Mucosa of rectum (tissue), 2 donors: Measurements from ENCODE around the gene GREB1L.
"Not testable (repeated sequence)": the region's sequence is repeated elsewhere in the genome, so short reads cannot be mapped to it uniquely, and the experiment has no call there.

ENCODE experiments used
- H3K27ac ChIP-seq, 2 donors: one replicate each; pipeline ENCODE4 v1.7.0; 2013; ENCODE audit warnings: inconsistent platforms in 2 of 2, low read depth in 2 of 2, low read length in 2 of 2
- H3K27me3 ChIP-seq, 2 donors: one replicate each; pipeline ENCODE4 v1.7.0; 2013; ENCODE audit warnings: low read length in 2 of 2; ENCODE audit not compliant: control insufficient read depth in 2 of 2, insufficient read depth in 2 of 2
- H3K36me3 ChIP-seq, 2 donors: one replicate each; pipeline ENCODE4 v1.7.0; 2013; ENCODE audit warnings: low read length in 2 of 2; ENCODE audit not compliant: control insufficient read depth in 2 of 2, insufficient read depth in 2 of 2
- H3K4me1 ChIP-seq, 2 donors: one replicate each; pipeline ENCODE4 v1.7.0; 2013; ENCODE audit warnings: low read length in 2 of 2, mild to moderate bottlenecking in 1 of 2; ENCODE audit not compliant: control insufficient read depth in 2 of 2, insufficient read depth in 2 of 2
- H3K4me3 ChIP-seq, 2 donors: one replicate each; pipeline ENCODE4 v1.7.0; 2013; ENCODE audit warnings: low read length in 2 of 2
- H3K9ac ChIP-seq, 2 donors: one replicate each; pipeline ENCODE4 v1.7.0; 2013; ENCODE audit warnings: low read length in 2 of 2, low read depth in 1 of 2, mild to moderate bottlenecking in 1 of 2
- H3K9me3 ChIP-seq, 2 donors: one replicate each; pipeline ENCODE4 v1.7.0; 2013; ENCODE audit warnings: low read length in 2 of 2; ENCODE audit not compliant: control insufficient read depth in 2 of 2
- donor health status: healthy.
- donor health status: Normal muscosa, but diverticular disease.

GREB1L gene

GRCh38 chr18:21315126-21315525, 73.1 kb downstream of the GREB1L start:
- not testable (repeated sequence) for H3K4me1 ChIP-seq, H3K4me3 ChIP-seq, H3K36me3 ChIP-seq, H3K9me3 ChIP-seq, H3K27ac ChIP-seq, H3K27me3 ChIP-seq, H3K9ac ChIP-seq

- Histone ChIP-seq H3K36me3 (no peaks in the 10 kb centered on the region), H3K4me3 (no peak overlapping the region), H3K4me1 (no peaks in the 10 kb centered on the region), H3K9ac (no peak overlapping the region), H3K9me3 (no peaks in the 10 kb centered on the region), H3K27me3 (no peaks in the 10 kb centered on the region), H3K27ac (no peak overlapping the region)
Measured at GRCh38 chr18:21315741-21316197, 73.7 kb downstream of the GREB1L start.

GRCh38 chr18:21316296-21316695, 74.3 kb downstream of the GREB1L start:
- Histone ChIP-seq H3K4me1 (no peaks in the 10 kb centered on the region), H3K27me3 (no peaks in the 10 kb centered on the region), H3K9me3 (no peaks in the 10 kb centered on the region), H3K36me3 (no peaks in the 10 kb centered on the region), H3K9ac (no peak overlapping the region), H3K4me3 (no peak overlapping the region), H3K27ac (no peak overlapping the region)

- H3K27ac ChIP-seq = no peak overlapping the region
- H3K9ac ChIP-seq = no peak overlapping the region
- no peaks in the 10 kb centered on the region for H3K9me3 ChIP-seq
- no peaks in the 10 kb centered on the region for H3K4me1 ChIP-seq
- no peak overlapping the region for H3K4me3 ChIP-seq
- H3K36me3 ChIP-seq = no peaks in the 10 kb centered on the region
- H3K27me3 ChIP-seq = no peaks in the 10 kb centered on the region
Measured at GRCh38 chr18:21321711-21322110, 79.7 kb downstream of the GREB1L start.

- no peak overlapping the region for H3K4me3 ChIP-seq
- H3K27ac ChIP-seq = no peak overlapping the region
- peaks cover 0 to 3% of the 10 kb centered on the region in 2 donors for H3K4me1 ChIP-seq
- no peaks in the 10 kb centered on the region for H3K27me3 ChIP-seq
- H3K9me3 ChIP-seq = no peaks in the 10 kb centered on the region
- no peak overlapping the region for H3K9ac ChIP-seq
- no peaks in the 10 kb centered on the region for H3K36me3 ChIP-seq
Measured at GRCh38 chr18:21327101-21327500, 85.1 kb downstream of the GREB1L start.

GRCh38 chr18:21330122-21330701, 88.2 kb downstream of the GREB1L start:
- Histone ChIP-seq H3K9ac (no peak overlapping the region), H3K36me3 (no peaks in the 10 kb centered on the region), H3K27me3 (no peaks in the 10 kb centered on the region), H3K4me1 (peaks cover 0 to 3% of the 10 kb centered on the region in 2 donors), H3K27ac (no peak overlapping the region), H3K9me3 (no peaks in the 10 kb centered on the region), H3K4me3 (no peak overlapping the region)

GRCh38 chr18:21331065-21331464, 89.0 kb downstream of the GREB1L start:
- H3K36me3 ChIP-seq = no peaks in the 10 kb centered on the region
- peaks cover 0 to 3% of the 10 kb centered on the region in 2 donors for H3K4me1 ChIP-seq
- H3K27ac ChIP-seq = no peak overlapping the region
- no peaks in the 10 kb centered on the region for H3K27me3 ChIP-seq
- H3K4me3 ChIP-seq = no peak overlapping the region
- no peak overlapping the region for H3K9ac ChIP-seq
- no peaks in the 10 kb centered on the region for H3K9me3 ChIP-seq

- Histone ChIP-seq H3K27ac (no peak overlapping the region), H3K9ac (no peak overlapping the region), H3K36me3 (no peaks in the 10 kb centered on the region), H3K9me3 (no peaks in the 10 kb centered on the region), H3K27me3 (no peaks in the 10 kb centered on the region), H3K4me1 (no peaks in the 10 kb centered on the region), H3K4me3 (no peak overlapping the region)
Measured at GRCh38 chr18:21335927-21336488, 94.0 kb downstream of the GREB1L start.

- no peaks in the 10 kb centered on the region for H3K4me1 ChIP-seq
- H3K36me3 ChIP-seq = no peaks in the 10 kb centered on the region
- H3K27ac ChIP-seq = no peak overlapping the region
- no peaks in the 10 kb centered on the region for H3K9me3 ChIP-seq
- H3K9ac ChIP-seq = no peak overlapping the region
- H3K4me3 ChIP-seq = no peak overlapping the region
- no peaks in the 10 kb centered on the region for H3K27me3 ChIP-seq
Measured at GRCh38 chr18:21336846-21337245, 94.8 kb downstream of the GREB1L start.

GRCh38 chr18:21341141-21341540, 99.1 kb downstream of the GREB1L start:
- no peaks in the 10 kb centered on the region for H3K27me3 ChIP-seq
- H3K4me3 ChIP-seq = no peak overlapping the region
- no peaks in the 10 kb centered on the region for H3K4me1 ChIP-seq
- H3K9ac ChIP-seq = no peak overlapping the region
- H3K9me3 ChIP-seq = no peaks in the 10 kb centered on the region
- no peak overlapping the region for H3K27ac ChIP-seq
- H3K36me3 ChIP-seq = no peaks in the 10 kb centered on the region
